Stomach (tissue), 4 donors: ENCODE measurements around the gene SMAD4.

ENCODE experiments used
- CTCF ChIP-seq, 7 experiments: fragments of 450-650 bp in 4 of 7; fragments of 200-600 bp in 3 of 7; sonication (generic) in 3 of 7; IDR thresholded peaks; one replicate each; pipeline ENCODE4 v1.5.1; 2016 to 2019; ENCODE audit warnings: antibody characterized with exemption in 7 of 7, control low read depth in 2 of 7, mild to moderate bottlenecking in 1 of 7
- EP300 ChIP-seq: sonication (generic); formaldehyde crosslinking; IDR thresholded peaks from one replicate; pipeline ENCODE4 v1.6.1; 2017; ENCODE audit warnings: antibody characterized with exemption

- TF ChIP-seq CTCF (IDR thresholded peaks at IDR 0.05) (no peak), EP300 (no peak)
Measured at GRCh38 chr18:51122266-51123045, 92.4 kb downstream of the SMAD4 start.
